GM18907 (cell line): ENCODE data around the gene NSUN7.

Experiments
- ATAC-seq: cut with Tn5 transposase; IDR thresholded peaks from one replicate; pipeline ENCODE4 v1.9.1; 2021; ENCODE audit warnings: mild to moderate bottlenecking, moderate library complexity; ENCODE audit not compliant: unreplicated experiment

Gene NSUN7

DNA sequence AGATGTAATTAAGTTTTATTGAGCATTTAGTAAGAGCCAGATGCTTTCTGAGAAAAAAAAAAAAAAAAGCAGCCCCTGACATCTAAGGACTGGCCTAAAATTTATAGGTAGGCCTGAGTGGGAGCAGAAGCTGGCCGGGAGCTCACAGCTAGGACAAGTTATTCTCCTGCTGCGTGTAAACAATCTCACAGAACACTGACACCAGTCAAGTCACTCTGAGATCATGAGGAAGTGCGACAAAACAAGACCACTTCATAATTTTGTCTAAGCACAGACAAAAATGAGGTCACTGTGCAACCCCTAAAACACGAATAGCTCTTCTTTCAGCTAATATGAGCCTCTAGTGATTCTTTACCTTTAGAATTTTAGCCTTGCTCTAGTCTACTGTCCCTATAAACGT is 15.3 kb upstream of the NSUN7 start:
- ATAC-seq: no peak

DNA sequence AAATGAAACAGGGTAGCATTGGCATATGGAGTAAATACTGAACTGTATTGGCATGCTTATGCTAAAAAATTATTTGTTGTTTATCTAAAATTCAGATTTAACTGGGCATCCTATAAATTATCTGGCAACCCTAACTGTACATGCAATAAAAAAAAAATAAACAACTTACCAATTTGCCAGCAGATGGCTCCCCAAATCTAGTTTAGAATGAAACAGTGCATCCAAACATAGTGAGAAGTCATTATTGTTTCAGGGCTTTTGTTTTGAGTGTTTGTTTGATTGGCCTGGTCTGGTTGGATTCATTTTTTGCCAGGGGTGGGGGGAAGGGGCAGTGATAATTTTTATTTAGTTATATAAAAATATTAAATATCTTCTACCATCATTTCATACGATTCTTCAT is 12.8 kb upstream of the NSUN7 start:
- ATAC-seq: no peak

GRCh38 chr4:40737879-40738278 is 11.9 kb upstream of the NSUN7 start:
- no peak for ATAC-seq

DNA sequence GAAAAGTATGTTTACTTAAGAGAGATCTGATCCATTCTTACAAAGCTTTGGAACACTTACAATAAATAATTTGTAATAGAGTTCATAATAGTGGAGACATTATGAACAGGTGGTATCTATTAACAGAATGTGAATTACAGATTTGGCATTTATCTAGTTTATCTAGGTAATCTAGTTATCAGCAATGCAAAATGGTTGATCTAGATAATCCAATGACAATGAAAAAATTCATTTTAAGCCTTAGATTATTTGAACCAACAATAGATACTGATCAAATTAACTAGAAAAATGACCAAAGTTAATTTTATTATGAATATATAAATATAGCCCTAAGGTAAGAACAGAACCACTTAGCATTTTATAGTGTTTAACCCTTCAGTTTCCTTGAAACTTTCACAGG is 10.4 kb upstream of the NSUN7 start:
- ATAC-seq: no peak

DNA sequence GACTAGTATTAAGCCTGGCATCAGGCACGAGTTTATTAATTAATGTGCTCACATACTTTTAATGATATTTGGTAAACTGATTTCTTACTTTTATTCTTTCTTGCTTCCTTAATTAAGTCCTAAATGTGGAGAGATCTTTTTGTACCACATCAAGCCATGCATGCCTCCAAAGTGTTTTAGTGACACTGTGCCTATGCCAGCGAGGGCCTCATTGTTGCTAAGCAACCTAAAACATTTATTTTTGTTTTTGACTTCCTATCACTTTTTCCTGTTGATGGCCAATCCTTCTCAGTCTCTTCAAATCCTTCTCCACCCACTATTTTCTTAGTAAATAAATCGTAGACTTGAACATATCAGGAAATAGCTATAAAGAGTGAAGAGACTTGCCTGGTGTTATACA is 5.5 kb upstream of the NSUN7 start:
- ATAC-seq: no peak

DNA sequence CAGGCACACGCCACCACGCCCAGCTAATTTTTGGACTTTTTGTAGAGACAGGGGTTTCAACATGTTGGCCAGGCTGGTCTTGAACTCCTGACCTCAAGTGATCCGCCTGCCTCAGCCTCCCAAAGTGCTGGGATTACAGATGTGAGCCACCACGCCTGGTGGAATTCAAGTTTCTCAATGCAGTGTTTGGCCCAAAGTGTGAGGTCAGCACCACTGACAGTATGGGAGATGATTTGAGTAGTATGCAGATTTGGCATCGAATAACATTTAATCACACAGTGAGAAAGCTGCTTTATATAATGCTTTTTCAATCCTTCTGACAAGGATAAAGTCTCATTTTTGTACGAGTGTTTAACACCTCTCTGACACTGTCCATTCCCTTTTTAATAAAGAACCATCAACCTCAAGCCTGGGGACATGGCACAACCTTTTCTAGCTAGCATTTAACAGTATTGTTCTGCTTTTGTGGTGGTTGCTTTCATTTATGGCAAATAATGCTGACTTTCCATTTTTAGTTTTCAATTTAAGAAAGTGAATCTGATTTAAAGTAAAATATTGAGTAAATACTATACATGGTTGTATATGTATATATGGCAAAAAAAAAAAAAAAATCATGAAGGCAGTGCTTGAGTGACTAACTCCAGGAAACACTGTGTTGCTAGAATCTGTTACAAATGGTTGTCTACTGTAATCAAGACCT is 4.3 kb upstream of the NSUN7 start:
- ATAC-seq: no peak

GRCh38 chr4:40747207-40747835 is 2.4 kb upstream of the NSUN7 start:
- no peak for ATAC-seq

- no peak for ATAC-seq
Measured at GRCh38 chr4:40750461-40751258, 905 bp downstream of the NSUN7 start.

GRCh38 chr4:40755616-40756015 is 5.9 kb downstream of the NSUN7 start:
- ATAC-seq: no peak

DNA sequence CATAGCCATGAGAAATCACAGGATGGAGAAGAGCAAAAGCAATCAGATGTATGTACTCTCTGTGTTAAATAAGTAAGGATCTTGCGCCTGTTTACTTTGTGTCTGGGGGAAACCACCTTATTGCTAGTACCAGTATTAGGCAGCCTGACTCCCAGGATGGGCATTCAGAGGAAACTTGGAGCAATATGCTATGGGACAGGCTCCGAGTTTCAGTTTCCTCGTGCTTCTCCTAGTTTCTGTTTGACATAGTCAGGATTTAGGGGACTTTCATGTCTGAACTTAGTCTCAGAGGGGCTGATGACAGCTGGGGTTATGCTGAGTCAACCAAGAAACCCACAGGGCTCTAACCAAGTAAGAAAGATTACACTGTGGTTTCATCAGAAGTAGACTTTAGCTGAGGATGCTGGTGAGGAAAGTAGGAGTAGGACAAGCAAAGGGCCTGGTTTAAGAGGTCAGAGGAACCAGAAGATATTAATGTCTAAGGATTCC is 13.5 kb downstream of the NSUN7 start:
- ATAC-seq: peak; percentile 99

DNA sequence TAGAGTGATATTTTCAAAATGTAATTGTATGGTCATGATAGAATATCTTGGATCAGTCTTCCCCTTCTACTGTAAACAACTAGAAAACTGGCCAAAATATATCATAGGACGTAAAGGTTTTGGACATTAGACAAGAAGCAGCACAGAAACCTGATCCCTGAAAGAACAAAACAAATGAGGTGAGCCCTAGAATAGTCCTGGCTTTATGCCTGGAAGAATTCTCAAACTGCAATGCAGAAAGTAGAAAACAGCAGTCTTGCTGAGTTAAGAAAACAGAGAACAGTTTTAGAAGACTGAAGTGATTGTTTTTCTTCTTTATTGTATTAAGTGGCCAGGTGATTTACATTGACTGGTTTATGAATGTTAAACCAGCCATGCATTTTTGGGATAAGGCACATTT is 19.5 kb downstream of the NSUN7 start:
- ATAC-seq: no peak

GRCh38 chr4:40778090-40778489 is 28.3 kb downstream of the NSUN7 start:
- no peak for ATAC-seq

DNA sequence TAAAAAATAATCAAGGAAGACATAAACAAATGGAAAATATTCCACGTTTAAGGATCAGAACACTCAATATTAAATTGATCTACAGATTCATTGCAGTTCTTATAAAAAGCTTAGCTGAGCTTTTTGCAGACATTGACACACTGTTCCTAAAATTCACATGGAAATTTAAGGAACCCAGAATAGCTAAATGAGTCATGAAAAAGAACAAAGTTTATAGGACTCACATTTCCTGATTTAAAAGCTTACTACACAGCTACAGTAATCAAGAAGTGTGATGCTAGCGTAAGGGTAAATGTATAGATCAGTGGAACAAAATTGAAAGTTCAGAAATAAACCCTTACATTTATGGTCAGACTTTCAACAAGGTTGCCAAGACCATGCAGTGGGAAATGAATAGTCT is 33.1 kb downstream of the NSUN7 start:
- no peak for ATAC-seq

DNA sequence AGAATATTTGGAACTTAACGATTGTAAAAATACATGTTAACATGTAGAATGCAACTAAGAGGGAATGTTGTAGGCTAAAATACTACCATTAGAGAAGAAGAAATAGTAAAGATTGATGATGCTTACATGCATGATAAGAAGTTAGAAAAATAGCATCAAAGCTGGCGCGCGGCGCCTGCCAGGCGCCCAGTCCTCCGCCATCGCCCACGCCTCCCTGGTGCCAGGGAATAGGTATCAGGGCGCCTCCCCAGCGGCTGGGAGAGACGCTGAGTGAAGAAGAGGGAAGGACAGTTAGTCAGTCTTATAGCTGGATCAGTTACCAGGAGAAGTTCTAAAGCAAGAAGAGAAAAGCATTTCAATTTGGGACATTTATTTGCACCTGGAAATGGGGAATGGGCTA is 36.0 kb downstream of the NSUN7 start:
- ATAC-seq: no peak

- ATAC-seq: no peak
Measured at GRCh38 chr4:40788331-40788730, 38.6 kb downstream of the NSUN7 start.

DNA sequence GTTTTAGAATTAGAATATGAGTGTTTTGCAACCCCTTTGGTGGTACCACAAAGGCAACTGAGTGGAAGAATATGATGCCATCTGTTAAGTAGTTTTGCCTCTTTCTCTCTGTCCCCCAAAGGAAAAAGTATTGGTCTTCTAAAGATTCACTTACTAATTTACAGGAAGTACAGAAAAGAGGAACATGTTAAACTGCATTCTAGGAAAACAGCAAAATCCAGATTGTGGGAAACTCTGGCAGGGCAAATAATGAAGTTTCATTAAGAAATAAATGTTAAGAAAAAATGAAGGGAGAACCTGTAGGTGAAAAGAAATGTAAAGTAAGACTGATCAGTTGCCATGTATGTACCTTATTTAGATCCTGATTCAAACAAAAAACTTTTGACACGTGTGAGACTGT is 39.3 kb downstream of the NSUN7 start:
- no peak for ATAC-seq

- ATAC-seq: no peak
Measured at GRCh38 chr4:40789771-40790170, 40.0 kb downstream of the NSUN7 start.

GRCh38 chr4:40800064-40800463 is 50.3 kb downstream of the NSUN7 start:
- ATAC-seq: peak; percentile 84

- peak; percentile 62 for ATAC-seq
Measured at GRCh38 chr4:40804598-40804997, 54.8 kb downstream of the NSUN7 start.

DNA sequence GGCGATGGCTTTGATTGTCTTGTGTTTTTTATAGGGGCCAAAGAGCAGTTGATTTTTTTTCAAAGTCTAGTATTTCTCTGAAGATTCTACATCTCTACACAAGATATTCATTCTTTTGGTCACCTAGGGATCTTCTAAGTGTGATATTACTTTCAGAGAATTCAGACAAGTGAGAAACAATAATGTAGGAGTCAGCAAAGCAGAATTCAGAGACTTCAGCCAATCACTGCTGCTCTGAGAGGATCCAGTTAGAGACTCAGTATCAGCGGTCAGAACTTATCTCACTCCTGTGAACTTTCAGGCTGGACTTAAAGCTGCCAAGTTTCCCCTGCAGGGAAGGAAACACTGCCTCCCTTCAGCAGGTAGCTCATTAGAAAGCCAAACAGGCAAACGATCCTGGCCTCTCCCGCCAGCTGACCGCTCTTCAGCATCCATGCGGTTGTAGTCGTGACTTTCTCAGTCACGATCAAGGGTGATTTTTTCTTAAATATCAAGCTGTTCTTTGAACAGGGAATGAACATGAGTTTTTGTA is 59.2 kb downstream of the NSUN7 start:
- no peak for ATAC-seq

DNA sequence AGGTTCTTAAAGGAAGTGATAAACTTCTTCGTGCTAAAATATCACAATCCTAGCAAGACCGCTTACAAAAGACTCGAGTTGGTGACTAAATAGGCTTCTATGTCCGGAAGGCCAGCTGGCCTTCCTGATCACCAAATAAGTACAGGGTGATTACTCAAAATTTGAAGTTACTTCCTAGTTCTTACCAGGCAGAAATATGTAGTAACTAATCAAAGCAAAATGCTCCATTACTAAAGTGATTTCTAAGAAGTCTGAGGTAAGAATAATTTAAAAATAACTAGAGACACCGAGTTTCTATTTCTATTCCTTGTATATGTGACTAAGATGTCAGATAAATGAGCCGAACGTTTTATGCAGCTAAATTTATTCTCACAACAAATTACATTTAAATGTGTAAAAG is 62.2 kb downstream of the NSUN7 start:
- no peak for ATAC-seq

- no peak for ATAC-seq
Measured at GRCh38 chr4:40812386-40812785, 62.6 kb downstream of the NSUN7 start.
